ENCODE results near the gene PLCXD3.

Gene PLCXD3

GRCh38 chr5:41284938-41285337 is 225.5 kb downstream of the PLCXD3 start:
- TF ChIP-seq CTCF (IDR thresholded peaks at IDR 0.05; ENCODE audit: control extremely low read depth, extremely low read depth, low read depth, missing control alignments): no peak
- DNase-seq (ENCODE audit: extremely low spot score): no peak
- ChIA-PET CTCF (interaction anchor here (1.9 kb wide), 1 partner anchor 15 kb away, joined by 6 read pairs; no protein-coding TSS in a partner anchor), POLR2A (no interaction called here)

- ChIA-PET POLR2A (no interaction called here), CTCF (interaction anchor here (1.3 kb wide), 1 partner anchor 14 kb away, joined by 3 read pairs; no protein-coding TSS in a partner anchor)
- TF ChIP-seq CTCF (IDR thresholded peaks at IDR 0.05; ENCODE audit: control extremely low read depth, extremely low read depth, low read depth, missing control alignments): no peak
- DNase-seq (ENCODE audit: extremely low spot score): no peak
Observed at GRCh38 chr5:41281215-41281810, 229.1 kb downstream of the PLCXD3 start.

- CTCF ChIA-PET: interaction anchor here (1.7 kb wide), 1 partner anchor 9 kb away, joined by 5 read pairs; no protein-coding TSS in a partner anchor
- TF ChIP-seq CTCF (IDR thresholded peaks at IDR 0.05; ENCODE audit: control extremely low read depth, extremely low read depth, low read depth, missing control alignments): no peak
- POLR2A ChIA-PET: no interaction called here
- no peak for DNase-seq (ENCODE audit: extremely low spot score)
Observed at GRCh38 chr5:41279040-41279439, 231.4 kb downstream of the PLCXD3 start.

- TF ChIP-seq CTCF (IDR thresholded peaks at IDR 0.05; ENCODE audit: control extremely low read depth, extremely low read depth, low read depth, missing control alignments): no peak
- DNase-seq (ENCODE audit: extremely low spot score): no peak
- ChIA-PET CTCF (interaction anchor here (1.4 kb wide), 1 partner anchor 10 kb away, joined by 6 read pairs; no protein-coding TSS in a partner anchor), POLR2A (no interaction called here)
Observed at GRCh38 chr5:41277476-41278245, 232.7 kb downstream of the PLCXD3 start.

- ChIA-PET POLR2A (no interaction called here), CTCF (interaction anchor here (0.9 to 1.4 kb wide), 3 partner anchors 9 to 14 kb away, joined by 3 to 6 read pairs (median 3); no protein-coding TSS in a partner anchor)
- DNase-seq (ENCODE audit: extremely low spot score): no peak
- no peak for TF ChIP-seq CTCF (IDR thresholded peaks at IDR 0.05; ENCODE audit: control extremely low read depth, extremely low read depth, low read depth, missing control alignments)
Observed at GRCh38 chr5:41275813-41276512, 234.4 kb downstream of the PLCXD3 start.

Data from GM10248 (cell line).